Stimulated activated CD4-positive, alpha-beta T cell treated with anti-CD3 and anti-CD28 coated beads, Interleukin-4, amount 100 ng/mL, for 24 hours (primary cell): ENCODE results near the gene TOMM6.
"Not testable (repeated sequence)": the region's sequence is repeated elsewhere in the genome, so short reads cannot be mapped to it uniquely, and the experiment has no call there.

ENCODE experiments used
- DNase-seq: peaks from one replicate; pipeline ENCODE4 v3.0.0-alpha.2; 2020

The TOMM6 gene

DNA sequence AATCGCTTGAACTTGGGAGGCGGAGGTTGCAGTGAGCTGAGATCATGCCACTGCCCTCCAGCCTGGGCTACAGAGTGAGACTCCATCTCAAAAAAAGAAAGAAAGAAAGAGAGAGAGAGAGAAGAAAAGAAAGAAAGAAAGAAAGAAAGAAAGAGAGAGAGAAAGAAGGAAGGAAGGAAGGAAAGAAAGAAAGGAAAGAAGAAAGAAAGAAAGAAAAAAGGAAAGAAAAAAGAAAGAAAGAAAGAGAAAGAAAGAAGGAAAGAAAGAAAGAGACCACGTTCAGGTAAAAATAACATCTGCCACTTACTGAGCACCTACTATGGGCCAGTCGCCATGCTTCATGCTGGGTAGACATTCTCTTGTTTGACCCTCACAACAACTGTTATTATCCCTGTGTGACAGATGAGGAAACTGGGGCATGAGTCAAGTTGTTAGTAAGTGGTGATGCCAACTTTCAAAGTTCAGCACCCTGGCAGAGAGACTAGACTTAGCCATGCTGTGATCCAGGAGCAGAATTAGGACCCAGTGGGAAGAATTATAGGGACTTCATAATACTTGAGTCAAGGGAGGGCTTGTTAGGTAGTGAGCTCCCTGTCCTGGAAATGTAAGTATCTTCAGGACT, 21.3 kb upstream of the TOMM6 start:
- DNase-seq, result not testable (repeated sequence)

DNA sequence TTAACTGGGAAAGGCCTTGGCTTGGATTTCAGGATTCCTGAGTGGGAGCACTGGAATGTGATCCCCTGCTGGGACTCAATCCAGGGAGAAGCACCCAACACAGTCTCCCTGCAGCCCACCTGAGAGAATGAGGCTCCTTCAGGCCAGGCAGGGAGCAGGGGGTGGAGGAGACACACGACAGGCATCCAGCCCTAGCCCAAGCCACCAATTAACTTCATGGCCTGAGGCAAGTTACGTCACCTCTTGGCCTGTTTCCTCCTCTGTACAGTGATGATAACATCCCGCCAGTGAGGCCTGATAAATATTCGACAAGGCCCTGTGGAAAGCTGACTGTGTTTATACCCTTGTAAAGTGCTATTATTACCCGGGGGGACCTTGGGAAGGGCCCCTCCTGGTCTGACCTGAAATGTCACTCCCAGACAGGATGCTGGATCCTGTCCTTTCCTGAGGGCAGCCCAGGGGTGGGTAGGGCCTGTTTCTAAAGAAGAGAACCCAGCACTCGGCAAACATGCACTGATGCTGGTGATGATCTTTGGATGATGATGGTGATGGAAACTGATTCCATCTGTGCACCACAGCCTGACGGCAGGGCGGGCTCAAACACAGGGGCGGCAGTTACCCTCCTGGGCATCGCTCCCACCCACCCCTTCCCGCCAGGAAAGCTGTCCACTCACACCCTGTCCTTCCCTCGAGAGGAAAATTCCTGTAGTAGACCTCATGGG, 20.2 kb upstream of the TOMM6 start:
- DNase-seq, result no peak

DNA sequence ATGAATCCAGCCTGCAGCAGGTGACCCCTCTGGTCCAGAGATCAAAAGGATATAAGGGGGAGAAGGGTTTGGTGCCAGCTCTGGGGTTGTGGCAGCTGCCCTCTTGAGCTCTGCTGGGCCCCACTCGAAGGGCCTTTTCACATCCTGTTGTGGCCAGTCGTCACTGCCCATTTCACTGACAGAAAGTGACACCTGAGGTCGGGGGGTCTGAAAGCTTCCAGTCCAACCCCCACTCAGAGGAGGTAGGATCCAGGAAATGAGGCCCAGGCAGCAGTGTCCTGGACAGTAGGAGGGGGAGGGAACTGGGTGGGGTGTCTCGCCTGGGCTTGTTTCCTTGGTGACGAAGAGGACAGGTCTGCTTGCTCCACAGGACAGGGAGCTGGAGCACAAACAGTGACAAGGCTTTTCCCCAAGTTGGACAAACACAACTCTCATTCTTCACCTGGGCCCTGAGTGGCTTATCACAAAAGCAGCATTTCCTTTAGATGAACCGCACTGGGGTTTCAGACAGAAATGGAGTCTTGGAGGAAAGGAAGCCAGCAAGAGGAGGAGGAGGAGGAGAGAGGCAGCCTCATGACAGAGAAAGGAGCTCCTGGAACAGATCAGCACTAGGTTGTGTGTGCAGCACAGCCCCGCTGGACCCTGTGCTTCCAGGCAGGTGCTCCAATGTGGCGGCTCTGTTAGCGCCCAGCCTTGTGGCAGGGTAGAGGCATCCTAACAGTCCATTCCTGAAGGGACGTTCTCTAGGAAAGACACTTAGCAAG, 18.8 kb upstream of the TOMM6 start:
- no peak for DNase-seq

DNA sequence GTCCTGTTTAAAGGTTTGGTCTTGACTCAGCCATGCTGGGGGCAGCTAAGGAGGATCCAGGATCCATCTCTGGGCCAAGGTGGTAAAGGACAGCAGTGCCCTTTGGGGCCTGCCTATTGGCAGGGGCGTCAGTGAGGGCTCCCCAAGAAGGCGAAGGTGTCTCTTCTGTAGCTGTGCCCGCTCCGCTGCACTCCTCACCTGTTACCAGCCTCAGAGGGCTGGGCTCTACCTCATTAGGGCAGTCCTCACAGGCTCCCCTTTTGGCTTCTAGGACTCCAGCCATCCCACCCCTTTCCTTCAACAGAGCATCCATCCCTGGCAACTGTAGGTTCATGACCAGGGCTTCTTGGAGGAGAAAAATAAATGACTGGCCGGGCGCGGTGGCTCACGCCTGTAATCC, 18.1 kb upstream of the TOMM6 start:
- no peak for DNase-seq

DNA sequence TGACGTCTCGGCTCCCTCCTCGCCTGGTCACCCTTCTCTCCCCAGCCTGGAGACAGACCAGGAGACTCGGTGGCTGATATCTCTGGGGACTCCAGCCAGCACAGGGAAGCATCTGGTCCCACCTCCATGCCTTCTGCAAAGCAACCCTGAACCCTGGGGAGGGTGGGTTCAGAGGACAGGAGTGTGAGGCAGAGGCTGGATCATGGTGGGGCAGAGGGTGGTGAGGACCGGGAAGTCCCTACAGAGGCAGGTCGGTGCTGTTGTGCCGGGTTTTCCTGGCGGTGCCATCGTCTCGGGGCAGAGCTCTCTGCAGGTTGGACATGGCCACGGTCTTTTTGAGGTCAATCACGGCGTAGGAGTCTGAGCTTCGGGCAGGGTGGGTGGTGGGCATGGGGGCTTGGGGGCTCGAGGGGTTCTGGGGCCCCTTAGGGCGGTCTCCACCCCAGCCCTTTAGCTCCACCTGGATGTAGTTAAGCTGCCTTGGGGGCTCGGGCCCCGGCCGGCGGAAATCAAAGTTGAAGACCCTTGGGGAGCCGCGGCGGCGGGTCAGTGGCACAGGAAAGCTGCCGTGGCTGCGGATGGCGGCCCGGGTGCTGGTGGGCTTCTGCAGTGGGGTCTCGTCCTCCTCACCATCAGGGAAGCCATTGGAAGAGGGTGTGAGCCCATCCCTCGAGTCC, 17.0 kb upstream of the TOMM6 start:
- DNase-seq, result no peak

DNA sequence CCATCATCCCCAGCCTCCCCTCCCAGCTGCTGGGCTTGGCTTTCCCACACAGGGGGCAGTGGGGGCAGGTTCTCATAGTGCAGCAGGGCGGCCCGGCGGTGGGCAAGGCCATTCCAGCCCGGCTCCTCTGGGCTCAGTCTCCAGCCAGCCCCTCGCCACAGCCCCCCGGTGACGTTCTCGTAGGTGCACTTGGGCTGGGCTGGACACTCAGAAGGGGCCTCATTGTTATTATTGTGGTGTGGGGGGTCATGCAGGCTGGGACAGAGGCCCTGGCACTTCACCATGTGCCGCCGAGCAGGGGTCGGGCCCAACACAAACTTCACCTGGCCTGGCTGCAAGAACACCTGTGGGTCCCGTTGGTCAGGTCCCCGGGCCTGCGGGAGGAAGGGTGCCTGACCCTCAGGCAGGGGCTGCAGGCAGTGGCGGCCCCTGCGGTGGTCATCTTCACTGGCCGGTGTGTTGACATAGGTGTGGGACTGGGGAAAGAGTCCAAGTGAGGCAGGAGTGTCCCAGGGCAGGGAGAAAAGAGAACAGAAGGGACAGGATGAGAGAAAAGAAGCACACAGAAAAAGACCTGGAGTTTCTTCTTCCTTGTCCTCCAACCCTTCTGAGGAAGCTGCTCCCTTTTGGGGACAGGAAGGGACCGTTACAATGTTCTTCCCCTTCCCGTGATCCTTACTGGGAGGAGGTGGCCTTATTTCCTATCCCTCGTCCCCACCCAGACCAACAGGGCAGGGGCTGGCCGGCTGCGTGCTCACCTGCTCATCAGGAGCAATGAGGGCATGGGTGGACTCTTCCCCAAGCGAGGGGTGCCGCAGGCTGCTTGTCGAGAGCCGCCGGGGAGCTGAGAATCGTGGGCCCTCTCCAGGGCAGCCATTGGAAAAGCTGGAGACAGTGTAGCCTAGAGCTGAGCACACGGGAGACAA, 16.2 kb upstream of the TOMM6 start:
- DNase-seq, result no peak

DNA sequence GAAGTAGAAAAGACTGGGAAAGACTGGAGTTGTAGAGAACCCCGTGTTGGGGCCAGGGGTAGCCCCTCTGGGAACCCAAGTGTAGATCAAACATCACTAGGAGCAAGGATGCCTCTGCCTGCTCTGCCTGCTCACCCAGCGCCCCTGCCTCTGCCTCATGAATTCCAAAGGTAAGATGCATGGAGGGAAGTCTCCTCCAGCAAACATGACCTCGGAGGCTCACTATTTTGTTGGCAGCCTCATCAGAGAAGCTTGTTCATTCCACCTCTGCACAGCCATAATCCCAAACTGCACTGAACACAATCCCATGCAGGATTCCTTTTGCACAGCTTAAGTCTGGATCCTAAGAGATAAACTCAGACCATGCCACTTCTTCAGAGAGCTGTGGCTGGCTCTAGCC, 12.7 kb upstream of the TOMM6 start:
- no peak for DNase-seq

DNA sequence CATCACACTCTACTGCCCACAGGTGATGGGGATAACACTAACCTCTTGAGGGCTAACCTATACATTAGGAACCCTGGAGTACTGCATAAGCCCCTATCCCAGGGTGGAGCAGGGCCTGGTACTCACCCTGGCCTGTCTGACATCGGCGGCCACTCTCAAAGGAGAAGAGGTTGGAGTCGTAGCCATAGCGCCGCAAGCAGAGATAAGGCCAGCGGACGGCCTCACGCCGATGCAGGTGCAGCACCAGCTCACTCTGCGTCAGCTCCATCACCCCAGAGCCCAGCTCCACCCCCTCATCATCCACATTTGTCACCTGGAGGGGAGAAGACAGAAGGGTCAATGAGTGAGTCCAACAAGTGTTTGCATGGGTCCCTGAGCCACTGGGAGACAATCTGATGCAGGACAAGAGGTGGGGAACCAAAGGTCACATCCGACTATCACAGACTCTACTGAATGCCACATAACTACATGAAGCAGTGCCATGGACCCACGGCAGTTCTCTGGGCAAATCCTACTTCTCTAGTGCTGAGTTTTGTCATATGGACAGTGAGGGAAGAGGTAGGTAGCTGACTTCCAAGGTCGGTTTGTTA, 12.1 kb upstream of the TOMM6 start:
- no peak for DNase-seq

DNA sequence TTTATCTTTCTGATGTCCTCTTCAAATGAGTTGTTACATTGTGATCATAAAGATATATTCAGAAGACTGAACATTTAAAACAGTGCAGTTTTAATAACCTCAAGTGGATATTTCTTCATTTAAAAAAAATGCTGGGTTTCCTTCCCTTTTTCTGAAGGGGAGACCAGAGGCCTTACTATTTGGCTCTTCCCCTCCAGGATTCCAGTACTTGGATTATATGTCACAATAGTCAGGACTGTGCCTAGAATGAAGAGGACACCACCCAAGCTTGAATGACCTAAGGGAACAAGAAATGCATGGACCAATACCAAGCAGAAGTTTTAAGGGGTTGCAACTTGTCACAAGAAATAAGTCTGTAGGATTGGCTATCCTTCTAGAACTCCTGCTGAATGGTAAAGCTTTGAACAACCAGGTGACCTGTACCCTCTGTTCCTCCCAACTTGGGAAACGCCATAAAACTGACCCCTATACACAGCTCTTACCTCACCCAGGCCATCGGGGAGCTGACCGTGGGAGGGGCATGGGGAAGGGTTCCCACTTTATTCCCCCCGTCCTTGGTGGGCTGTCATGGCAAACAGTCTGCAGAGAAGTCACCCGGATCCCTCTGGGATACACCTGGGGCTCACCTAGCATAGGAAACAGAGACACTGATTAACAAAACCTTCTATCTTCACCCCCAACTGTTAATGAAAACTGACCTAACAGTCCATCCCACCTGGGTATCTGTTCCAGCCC, 9.8 kb upstream of the TOMM6 start:
- DNase-seq, result no peak

DNA sequence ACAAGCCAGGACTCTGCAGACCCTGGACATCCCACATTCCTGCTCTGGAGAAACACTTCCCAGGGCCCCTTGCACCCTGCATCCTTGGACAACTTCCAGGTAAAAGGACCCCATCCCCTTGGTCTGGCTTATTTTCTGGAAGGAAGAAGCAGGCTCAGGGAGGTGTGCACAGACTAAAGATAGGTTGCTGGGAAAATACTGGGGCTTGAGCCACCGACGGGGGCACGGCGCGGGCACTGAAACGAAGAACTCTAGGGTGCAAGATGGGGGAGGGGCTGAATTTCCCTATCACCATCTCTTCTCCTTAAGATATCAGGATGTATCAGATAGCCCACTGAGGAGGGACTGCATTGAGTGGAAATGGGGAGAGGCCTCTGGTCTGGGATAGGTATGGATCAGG, 8.6 kb upstream of the TOMM6 start:
- no peak for DNase-seq

DNA sequence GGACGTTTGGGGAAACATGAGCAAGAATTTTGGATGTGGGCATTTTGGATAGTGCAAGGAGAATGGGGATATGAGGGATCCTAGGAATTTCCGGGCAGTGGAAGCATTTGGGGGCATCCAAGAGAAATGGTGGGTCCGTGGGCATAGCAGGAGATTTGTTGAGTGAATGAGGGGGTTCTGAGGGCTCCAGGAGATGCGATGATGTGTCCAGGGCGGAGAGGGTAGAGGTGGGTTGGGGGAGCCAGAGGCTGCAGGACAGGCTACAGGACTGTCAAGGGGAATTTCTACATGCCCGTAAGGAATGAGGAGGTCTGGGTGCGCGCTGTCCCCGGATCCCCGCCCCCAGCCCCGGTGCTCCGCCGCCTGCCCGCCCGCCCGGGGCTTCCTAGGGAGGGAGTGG, 8.2 kb upstream of the TOMM6 start:
- no peak for DNase-seq

DNA sequence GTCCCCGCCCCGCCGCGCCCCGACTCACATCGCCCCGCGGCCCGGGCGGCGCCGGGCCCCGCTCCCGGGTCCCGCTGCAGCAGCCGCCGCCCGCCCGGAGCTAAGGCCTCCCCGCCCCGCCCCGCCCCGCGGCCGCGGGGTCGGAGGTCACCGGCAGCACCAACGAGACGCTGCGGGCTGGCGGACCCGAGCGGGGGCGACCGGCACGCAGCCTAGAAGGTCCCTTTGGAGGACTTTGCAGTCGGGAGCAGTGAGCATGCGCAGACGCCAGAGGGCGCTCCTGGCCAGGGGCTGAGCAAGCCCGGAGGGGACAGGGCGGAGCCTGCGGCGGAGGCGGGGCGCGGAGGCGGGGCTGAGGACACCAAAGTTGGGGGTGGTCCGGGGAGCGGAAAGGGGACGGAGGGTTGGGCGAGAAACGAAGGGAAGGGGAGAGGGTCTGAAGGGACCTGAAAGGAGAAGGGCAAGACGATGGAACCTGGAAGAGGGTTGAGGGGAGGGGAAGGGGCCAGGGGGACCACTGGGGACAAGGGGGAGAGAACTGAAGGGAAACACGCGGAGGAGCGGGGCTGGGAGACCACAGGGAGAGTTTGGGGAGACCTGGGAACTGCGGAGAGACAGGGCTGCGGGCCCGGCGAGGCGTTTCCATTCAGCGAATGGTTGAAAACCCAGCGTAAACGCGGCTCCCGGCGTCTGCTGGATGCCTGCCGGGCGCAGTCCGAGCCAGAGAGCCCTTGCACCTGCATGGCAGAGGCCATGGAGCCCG, 7.5 kb upstream of the TOMM6 start, which contains the start of gene FRS3:
Gene FRS3 (minus strand): TSS at position 113 of the 763 bp plus-strand sequence. CDS start 2,913 bp downstream, outside the sequence.
- peak; percentile 99 for DNase-seq

DNA sequence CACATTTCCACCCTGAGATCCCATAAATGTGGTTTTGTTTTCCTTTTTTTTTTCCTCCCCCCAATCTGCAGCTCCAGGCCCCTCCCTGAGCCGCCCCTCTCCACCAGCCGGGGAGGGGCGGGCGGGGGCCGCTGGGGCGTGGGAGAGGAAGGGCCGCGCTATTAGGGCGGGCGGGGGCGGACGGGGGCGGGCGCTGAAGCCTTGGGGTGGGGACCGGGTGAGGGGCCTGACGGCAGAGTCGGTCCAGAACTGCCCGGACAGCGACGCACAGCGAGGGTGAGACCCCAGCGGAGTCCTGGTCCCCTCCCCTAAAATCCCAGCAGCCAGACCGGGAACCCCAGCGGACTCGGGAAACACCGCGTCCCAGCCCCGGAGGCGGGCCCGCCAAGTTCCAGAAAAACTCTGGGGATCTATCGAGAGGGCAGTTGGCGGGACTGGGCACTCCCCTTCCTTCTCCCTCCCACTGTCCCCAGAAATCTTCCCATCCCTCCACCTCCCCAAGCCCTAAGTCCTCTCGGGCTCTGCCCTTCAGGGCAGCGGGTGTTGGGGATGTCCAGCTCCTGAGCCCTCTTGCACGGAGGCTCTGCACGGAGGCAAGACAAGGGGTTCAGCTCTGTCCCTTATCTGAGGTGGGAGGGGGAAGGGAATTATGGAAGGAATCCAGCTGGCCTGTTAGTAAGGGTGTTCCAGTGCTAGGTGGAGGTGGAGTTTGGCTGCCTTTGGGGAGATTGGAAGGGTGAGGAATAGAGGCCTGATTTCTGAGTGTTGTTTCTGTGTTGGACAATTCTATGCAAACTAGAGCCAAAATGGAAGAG, 6.7 kb upstream of the TOMM6 start, which contains the start of gene PRICKLE4:
Gene PRICKLE4 (plus strand): TSS at position 232 of the 815 bp plus-strand sequence. CDS start 2,692 bp downstream, outside the sequence.
- no peak for DNase-seq

DNA sequence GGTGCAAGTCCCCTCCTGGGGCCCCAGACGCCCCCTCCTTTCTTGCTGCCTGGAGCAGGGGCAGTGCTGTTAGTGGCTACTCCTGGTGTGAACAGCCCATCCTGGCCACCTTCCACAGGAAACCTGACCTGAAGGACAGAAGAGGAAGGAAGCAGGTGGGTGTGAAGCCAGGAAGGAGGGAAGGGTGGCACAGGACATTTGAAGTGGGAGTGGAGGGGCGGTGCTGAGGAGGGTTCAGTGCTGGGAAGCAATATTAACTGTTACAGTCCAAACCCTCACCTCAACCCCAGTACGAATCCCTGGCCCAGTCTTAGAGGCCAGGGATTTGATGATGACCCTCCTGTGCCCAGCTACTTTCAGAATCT, 6.1 kb upstream of the TOMM6 start:
- no peak for DNase-seq

DNA sequence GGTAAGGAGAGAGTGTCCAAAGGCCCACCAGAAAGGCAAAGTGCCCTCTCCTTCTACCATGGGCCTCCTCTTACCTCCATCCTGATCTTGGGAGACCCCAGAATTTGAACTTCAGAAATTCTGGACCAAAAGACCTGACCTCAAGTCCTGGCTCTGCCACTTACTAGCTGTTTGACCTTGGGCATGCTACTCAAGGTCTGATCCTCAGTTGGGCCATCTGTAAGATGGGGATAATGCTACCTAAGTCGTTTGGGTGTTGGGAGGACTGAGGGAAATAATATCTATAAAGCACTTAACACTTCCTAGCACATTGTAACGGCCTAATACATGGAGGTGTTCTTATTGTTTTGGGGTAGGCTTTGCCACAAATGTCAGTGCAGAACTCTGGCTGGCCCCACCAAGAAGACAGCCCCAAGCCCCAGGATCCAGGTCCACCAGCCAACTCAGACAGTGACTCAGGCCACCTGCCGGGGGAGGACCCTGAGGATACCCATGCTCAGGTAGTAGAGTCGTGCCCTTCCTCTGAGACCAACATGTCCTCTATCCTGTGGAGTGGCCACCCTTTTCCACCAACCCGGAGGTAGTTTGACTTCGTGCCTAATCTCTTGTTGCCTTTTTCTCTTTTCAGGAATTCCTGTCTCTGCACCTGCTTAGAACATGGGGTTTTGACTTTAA, 4.3 kb upstream of the TOMM6 start:
- no peak for DNase-seq

DNA sequence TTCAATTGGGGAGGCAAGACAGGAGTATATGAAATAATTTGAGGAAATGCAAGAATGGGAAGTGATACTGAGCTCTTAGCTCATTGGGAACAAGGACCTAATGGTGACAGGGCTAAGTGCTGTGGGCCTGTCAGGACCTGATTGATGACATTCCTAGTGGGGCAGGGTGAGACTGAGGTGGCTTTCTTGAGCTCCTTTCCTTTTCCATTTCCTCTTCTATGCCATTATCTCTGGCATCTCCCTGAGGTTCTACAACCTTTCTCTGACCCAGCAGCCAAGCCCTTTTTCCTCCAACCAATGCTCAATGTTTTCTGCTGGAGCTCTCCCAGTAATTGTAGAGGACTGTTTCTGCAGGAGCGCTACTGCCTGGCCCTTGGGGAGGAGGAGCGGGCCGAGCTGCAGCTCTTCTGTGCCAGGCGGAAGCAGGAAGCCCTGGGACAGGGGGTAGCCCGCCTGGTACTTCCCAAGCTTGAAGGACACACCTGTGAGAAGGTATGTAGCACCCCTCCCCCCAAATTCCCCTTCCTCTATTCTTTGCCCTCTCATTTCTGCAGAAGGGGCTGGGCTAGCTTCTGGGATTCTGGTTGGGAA, 2.8 kb upstream of the TOMM6 start:
- DNase-seq, result no peak

DNA sequence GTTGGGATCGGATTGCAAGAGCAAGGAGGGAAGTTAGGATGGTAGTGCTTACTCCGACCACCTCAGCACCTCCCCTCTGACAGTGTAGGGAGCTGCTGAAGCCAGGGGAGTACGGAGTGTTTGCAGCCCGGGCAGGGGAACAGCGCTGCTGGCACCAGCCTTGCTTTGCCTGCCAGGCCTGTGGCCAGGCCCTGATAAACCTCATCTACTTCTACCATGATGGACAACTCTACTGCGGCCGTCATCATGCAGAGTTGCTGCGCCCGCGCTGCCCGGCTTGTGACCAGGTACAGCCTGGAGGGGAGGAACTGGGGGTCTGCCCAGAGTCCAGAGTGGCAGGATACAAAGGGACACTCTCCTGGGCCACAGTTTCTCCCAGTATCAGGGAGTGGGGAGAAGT, 2.2 kb upstream of the TOMM6 start:
- no peak for DNase-seq

DNA sequence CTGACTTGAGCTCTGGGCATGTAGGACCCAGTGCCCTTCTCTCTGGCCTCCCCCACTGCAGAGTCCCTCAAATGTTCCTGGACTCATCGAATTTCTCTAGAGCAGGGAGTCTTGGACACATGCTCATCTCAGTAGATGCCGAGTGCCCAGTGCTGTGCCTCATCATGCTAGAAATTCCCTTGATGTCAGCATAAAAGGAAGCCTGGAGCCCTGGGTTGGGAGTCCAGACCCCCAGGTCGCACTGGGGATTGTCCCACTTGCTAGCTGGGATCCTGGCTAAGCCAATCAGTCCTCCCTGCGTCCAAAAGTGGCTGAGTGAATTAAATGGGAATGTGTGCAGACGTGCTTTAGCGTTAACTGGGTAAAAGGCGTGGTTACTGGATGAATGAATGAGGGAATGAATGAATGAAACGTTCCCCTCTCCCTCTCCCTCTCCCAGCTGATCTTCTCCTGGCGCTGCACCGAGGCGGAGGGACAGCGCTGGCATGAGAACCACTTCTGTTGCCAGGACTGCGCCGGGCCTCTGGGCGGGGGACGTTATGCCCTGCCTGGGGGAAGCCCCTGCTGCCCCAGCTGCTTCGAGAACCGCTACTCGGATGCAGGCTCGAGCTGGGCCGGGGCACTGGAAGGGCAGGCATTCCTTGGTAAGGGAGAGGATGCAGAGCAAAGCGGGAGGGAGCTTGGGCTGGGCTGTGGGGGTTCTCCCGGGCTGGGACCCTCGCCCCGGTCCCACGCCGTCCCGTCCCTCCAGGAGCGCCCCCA, 1.6 kb upstream of the TOMM6 start:
- DNase-seq, result no peak
